HG03520 (cell line): ENCODE measurements around the gene SELENOM.
"Not testable (repeated sequence)": the region's sequence is repeated elsewhere in the genome, so short reads cannot be mapped to it uniquely, and the experiment has no call there.

Experiments used
- ATAC-seq: cut with Tn5 transposase; IDR thresholded peaks from one replicate; pipeline ENCODE4 v1.9.1; 2021; ENCODE audit warnings: mild to moderate bottlenecking, moderate library complexity; ENCODE audit not compliant: unreplicated experiment

SELENOM gene

DNA sequence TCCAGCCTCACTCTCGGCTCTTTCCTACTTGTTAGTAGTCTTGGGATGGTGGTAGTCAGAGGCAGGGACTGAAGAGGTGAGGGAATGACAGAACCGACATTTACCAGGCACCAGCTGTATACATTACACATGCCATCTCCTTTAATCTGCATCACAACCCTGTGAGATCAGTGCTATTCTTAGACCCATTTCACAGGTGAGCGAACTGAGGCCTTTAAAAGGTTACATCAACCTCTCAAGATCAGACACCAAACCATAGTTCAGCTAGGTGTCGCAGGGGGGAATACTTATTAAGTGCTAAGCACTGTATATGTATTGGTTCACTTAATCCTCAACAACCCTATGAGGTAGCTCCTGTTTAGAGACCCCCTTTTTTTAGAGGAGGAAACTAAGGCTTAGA is 27.3 kb upstream of the SELENOM start:
- ATAC-seq: no peak

DNA sequence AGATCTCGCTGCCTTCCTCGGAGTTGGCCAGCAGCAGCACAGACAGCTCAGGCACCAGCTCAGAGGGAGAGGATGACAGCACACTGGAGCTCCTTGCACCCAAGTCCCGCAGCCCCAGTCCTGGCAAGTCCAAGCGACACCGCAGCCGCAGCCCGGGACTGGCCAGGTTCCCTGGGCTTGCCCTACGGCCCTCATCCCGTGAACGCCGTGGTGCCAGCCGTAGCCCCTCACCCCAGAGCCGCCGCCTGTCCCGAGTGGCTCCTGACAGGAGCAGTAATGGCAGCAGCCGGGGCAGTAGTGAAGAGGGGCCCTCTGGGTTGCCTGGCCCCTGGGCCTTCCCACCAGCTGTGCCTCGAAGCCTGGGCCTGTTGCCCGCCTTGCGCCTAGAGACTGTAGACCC is 26.5 kb upstream of the SELENOM start:
- ATAC-seq: no peak

DNA sequence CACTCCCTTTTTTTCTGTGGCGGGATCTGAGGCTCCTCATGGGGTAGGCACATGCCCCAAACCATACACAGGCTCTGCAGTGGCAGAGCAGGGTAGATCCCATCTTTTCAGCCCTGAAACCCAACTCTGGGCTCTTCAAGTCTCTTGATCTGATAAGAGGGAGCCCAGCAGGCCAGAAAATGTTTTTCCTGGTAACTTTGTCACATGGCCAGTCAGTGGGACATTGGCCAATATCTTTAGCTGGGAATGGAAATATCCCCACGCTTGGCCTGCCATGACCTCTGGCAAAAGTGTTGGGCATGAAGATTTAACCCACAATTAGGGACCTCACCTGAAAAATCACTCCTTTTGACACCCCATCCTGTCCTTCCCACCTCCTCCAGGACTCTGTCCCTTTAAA is 23.5 kb upstream of the SELENOM start:
- no peak for ATAC-seq

GRCh38 chr22:31128156-31128555 is 20.8 kb upstream of the SELENOM start:
- no peak for ATAC-seq

- ATAC-seq: no peak
Measured at GRCh38 chr22:31127181-31127772, 19.9 kb upstream of the SELENOM start.

DNA sequence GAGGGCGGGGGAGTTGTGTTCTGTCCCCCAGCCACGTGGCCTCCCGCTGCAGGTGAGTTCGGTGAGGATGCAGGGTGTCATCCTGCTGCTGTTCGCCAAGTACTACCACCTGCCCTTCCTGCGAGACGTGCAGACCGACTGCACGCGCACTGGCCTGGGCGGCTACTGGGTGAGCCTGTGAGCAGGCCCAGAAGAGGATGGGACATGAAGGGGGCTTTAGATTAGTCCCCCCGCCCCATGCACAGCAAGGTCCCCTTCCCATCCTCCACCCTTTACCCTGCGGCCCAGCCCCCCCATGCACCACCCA is 19.5 kb upstream of the SELENOM start:
- ATAC-seq: no peak

DNA sequence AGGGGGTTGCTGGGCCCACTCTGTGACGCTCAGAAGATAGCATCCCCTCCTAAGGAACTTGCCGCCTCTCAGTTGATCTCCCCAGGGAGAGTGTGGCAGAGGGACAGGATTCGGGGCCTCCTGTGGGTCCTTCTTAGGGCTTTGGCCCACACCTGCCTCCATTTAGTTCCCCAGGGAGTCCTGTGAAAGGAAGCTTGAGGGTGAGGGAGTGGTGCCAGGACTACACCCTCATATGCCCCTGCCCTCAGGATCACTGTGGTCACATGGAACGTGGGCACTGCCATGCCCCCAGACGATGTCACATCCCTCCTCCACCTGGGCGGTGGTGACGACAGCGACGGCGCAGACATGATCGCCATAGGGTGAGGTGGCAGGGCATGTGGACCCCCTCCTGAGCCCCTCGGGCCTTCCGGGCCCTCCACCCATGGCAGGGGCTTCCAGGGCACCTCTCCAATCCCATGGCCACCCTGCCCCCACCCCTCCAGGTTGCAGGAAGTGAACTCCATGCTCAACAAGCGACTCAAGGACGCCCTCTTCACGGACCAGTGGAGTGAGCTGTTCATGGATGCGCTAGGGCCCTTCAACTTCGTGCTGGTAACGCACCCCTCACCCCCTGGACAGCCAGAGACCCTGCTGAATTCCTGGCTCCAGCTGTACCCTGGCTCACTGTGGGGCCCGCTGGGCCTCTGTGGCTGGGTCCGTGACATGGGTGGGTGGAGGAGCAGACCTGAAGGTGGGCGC is 18.9 kb upstream of the SELENOM start:
- ATAC-seq: no peak

DNA sequence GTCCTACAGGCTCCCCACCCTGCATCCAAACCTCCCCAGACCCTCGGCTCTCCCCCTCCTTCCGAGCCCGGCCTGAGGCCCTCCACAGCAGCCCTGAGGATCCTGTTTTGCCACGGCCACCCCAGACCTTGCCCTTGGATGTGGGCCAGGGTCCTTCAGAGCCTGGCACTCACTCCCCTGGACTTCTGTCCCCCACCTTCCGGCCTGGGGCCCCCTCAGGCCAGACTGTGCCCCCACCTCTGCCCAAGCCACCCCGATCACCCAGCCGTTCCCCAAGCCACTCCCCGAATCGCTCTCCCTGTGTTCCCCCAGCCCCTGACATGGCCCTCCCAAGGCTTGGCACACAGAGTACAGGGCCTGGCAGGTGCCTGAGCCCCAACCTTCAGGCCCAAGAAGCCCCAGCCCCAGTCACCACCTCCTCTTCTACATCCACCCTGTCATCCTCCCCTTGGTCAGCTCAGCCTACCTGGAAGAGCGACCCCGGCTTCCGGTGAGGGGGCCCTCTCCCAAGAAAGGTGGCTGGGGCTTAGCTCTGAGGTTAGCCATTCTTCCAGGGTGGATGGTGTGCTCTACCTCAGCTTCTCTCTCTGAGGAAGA is 18.3 kb upstream of the SELENOM start:
- ATAC-seq: no peak

- no peak for ATAC-seq
Measured at GRCh38 chr22:31124811-31125465, 17.6 kb upstream of the SELENOM start.

DNA sequence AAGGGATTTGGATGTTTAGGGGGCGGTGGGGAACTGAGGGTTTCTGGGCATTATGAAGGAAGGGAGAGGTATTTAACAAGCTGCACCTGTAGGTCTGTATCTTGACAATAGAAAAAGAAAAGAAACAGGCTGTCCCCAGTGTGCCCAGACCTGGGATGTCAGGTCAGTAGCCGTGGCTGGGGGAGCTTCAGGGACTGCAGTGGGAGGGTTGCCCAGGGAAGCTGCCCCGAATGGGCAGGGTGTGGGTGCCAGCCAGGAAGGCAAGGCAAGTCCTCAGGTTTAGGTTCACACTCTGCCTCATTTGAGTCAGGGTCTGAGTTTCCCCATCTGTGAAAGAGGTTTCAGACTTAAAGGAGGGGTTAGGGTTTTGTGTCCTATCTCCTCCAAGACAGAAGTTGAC is 16.9 kb upstream of the SELENOM start:
- no peak for ATAC-seq

DNA sequence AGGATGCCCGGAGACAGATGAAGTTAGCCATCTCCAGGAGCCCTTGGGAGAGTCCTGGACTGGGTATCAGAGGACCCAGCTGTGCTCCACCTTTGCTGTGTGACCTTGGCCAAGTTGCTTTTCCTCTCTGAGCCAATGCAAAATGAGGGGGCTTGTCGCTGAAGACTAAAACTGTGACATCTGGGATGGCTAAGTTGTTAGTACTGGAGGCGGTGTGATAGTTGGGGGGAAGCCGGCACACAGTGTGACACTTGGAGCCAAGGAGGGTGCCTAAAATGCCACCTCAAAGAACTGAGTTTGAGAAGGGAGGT is 15.9 kb upstream of the SELENOM start:
- ATAC-seq: no peak

DNA sequence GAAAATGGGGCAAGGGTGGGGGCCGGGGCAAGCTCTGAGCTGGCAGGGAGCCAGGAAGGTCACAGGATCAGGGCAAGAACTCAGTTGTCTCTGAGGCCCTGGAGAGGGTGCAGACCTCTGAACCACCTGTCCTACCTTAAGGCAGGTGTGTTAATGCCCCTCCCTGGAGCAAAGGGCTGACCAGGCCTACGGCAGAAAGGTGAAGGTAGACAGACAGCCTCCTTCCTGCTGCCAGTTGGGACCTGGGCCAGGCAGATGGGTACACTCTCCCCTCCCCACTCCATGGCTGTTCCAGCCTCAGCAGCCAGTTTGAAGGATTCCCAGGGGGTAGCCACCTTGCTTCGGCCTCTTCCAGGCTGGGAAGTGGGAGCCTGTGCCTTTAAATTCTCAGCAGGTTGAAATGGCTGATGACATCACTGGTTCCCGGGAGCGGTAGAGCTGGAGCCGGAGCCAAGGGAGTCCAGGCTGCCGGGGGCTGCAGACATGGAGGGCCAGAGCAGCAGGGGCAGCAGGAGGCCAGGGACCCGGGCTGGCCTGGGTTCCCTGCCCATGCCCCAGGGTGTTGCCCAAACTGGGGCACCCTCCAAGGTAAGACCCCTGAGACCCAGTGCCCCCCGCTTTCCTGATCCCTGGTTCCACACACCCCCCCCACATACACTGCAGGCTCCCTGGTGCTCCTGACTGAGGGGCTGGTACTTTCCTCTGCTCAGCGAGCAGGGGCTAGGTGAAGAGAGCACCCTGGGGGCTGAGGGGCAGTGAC is 15.3 kb upstream of the SELENOM start, which contains the start of gene INPP5J:
TSS of gene INPP5J (plus strand) at position 435 of the 760 bp plus-strand sequence. CDS start at position 484, 49 bp downstream.
- ATAC-seq: no peak

- ATAC-seq: no peak
Measured at GRCh38 chr22:31122196-31122531, 14.8 kb upstream of the SELENOM start.

DNA sequence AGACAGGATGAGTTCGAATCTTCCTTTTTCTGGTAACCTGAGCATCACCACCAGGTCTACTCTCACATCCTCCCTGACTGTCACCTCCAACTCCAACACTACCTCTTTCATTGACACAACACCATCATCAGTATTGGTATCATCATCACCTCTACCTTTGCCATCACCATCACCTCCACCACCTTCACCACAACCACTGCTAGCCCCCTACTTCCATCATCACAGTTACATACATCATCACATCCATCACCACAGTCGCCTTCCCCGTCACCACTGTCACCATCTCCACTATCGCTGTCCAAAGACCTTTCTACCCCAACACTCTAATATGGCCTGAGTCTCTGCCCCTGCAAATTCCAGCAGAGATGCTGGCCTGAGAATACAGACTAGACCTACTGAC is 14.0 kb upstream of the SELENOM start:
- ATAC-seq: no peak

DNA sequence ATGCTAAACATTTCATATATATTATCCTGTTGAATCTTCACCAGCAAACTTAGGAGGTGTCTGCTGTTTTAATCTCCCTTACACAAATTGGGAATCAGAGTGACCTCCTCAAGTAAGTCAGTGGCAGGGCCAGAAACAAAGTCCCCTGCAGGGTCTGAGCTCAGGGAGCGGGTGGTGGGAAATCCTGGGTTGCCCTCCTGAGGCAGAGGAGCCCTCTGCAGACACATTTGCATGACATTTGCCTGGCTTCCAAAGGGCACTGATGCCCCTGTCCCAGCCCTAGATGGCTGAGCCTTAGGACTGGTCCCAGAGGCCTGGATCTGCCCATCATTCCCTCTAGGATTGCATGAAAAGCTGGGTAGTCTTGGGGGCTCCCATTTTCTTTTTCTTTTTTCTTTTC is 13.3 kb upstream of the SELENOM start:
- ATAC-seq: no peak

DNA sequence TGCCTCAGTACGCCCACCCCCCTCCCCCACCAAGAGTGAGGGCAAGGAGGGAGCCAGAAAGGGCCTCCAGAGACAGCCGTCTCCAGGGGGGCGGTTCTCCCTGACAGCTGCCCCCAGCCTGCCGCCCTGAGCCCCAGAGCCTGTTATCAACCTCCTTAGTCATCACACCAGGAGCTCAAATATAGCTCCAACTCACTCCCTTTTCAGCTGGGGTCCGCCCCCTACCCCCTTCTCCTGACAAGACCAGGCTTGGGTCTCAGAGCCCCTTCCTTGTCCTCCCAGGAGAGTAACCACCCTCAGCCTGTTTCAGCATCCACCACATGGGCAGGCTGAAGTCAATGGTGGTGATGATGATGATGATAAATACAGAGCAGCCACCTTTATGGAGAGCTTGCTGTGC is 12.9 kb upstream of the SELENOM start:
- ATAC-seq: no peak

- no peak for ATAC-seq
Measured at GRCh38 chr22:31119026-31119717, 11.8 kb upstream of the SELENOM start.

- no peak for ATAC-seq
Measured at GRCh38 chr22:31118046-31118820, 10.9 kb upstream of the SELENOM start.

DNA sequence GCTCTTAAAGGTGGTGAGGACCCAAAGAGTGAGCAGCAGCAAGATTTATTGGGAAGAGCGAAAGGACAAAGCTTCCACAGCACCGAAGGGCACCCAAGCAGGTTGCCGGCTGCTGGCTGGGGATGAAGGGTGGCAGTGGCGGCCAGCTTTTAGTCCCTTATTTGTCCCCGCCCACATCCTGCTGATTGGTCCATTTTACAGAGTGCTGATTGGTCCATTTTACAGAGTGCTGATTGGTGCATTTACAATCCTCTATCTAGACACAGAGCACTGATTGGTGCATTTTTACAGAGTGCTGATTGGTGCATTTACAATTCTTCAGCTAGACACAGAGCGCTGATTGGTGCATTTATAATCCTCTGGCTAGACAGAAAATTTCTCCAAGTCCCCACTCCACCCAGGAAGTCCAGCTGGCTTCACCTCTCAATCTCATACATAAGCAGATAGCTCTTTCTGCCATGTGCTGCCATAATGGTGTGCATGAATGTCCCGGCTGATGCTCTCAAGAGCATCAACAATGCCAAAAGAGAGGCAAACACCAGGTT is 5.3 kb upstream of the SELENOM start:
- ATAC-seq: not testable (repeated sequence)

DNA sequence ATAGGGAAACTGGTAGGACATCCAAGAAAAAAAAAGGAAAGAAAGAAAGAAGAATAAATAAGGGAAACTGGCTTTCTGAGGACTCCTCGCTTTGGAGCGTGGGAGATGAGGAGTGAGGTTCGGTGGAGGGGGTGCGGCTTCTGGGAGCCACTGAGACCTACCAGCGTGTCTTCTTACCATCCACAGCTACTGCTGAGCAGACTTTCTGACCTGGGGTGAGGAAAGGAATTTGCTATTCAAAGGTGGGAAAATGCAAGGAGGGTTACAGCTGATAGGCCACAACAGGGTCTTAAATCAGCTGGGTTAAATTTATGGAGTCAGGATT is 488 bp upstream of the SELENOM start:
- ATAC-seq: no peak
